Fibroblast of skin of right quadriceps (primary cell): ENCODE results near the gene HOXA11.

Experiments
- DNase-seq: peaks from one replicate; pipeline ENCODE4 v3.0.0-alpha.2; 2013

Gene HOXA11

DNA sequence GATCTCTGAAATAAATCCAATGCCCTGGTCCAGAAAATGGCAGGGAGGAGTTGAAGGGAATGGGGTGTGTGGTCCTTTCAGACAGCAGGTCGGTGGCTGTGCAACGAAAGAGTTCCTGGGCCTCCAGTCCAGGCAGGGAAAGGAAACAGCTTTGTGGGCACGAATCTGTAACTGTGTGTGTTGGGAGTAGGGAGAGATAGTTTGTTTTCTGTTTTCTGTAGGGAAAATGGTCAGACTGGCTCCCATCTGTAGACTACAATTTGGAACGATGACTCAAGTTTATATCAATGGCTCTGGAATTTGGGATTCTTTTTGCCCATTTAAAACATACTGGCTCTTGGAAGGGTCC is 17.1 kb downstream of the HOXA11 start:
- DNase-seq = peak; percentile 79

DNA sequence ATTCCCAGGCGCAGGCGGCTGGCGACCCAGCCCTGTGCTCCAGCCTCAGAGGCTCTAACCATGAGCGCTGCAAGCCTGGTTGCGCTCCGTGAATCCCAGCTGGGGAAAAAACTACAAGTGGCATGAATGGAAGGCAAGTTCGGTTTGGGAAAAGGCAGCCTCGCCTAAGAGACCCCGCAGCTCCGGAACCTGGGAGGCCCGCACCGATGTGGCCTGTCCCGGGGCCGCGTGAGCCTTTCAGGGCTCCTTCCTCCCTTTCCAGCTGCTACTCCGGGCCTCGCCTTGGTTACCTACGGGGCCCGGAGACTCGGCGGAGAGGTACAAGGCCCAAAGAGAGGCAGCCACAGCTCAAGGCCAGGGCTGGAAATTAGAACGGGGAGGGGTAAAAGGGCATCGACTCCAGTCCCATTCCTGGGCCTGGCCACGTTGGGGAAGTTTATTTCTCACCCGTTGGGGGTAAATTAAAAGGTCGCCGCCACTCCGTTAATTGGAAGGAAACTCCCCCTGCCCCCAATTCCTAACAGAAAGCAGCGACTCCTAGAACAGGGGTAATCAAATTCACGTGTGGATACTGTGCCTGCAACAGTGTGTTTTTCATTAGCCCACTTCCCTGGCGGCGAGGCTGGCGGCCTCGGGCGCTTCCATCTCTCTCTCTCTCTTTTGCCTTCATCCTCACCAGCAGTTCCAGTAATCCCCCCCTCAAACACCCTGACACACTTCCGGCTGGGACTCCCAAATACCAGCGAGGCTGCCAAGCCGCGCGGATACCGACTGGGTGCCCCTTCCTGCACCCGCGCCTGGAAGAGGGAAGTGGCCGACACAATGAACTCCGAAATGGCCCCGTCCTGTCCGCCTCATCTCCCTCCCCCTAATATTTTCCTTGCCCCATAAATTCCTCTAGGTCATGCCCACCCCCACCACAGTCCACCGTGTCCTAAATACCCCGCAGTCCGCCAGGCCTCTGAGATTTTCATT is 18.2 kb downstream of the HOXA11 start:
- DNase-seq = peak; percentile 89

DNA sequence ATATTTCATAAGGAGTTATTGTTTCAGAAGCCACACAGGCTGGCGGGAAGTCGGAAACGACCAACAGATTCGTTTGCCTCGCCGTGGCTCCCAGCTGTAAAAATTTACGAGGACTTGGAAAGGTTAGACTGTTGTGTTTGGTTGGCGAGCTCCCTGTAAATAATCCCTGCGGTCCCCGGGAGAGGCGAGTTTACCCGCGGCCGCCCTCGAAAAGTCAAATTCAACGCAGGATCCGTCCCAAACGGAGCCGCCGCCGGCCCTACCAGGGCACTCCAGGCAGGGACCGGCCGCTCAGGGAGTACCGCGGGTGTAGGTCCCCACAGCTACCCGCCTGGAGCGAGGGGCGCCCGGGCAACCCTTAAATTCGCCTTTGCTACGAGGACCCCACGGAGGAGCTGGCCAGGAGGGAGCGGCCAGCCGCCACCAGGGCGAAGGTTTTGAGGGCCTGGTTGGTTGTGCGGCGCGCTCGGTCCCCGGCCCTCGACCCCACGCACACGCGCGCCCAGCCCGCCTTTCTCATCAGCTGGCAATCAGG is 19.0 kb downstream of the HOXA11 start:
- DNase-seq = no peak

DNA sequence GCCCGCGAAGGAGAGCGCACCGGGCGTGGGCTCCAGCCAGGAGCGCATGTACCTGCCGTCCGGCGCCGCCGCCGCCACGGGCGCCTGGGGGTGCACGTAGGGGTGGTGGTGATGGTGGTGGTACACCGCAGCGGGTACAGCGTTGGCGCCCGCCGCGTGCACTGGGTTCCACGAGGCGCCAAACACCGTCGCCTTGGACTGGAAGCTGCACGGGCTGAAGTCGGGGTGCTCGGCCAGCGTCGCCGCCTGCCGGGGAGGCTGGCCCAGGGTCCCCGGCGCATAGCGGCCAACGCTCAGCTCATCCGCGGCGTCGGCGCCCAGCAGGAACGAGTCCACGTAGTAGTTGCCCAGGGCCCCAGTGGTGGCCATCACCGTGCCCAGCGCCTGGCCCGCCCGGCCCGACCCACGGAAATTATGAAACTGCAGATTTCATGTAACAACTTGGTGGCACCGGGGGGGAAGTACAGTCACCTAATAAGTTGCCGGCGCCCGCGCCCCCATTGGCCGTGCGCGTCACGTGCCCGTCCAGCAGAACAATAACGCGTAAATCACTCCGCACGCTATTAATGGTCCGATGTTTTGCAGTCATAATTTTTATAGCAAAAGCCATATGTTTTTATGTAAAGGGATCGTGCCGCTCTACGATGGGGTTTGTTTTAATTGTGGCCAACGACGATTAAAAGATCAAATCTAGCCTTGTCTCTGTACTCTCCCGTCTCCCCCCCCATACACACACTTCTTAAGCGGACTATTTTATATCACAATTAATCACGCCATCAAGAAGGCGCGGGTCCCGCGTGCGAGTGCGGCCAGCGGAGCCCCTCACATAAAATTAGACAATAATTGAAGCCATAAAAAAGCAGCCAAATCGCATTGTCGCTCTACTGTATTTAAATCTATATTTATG is 19.7 kb downstream of the HOXA11 start, which contains the start of gene HOXA9:
Gene HOXA9 (minus strand): TSS at position 449 of the 907 bp plus-strand sequence. CDS start 80 bp downstream, at position 369.
- DNase-seq = peak; percentile 98

DNA sequence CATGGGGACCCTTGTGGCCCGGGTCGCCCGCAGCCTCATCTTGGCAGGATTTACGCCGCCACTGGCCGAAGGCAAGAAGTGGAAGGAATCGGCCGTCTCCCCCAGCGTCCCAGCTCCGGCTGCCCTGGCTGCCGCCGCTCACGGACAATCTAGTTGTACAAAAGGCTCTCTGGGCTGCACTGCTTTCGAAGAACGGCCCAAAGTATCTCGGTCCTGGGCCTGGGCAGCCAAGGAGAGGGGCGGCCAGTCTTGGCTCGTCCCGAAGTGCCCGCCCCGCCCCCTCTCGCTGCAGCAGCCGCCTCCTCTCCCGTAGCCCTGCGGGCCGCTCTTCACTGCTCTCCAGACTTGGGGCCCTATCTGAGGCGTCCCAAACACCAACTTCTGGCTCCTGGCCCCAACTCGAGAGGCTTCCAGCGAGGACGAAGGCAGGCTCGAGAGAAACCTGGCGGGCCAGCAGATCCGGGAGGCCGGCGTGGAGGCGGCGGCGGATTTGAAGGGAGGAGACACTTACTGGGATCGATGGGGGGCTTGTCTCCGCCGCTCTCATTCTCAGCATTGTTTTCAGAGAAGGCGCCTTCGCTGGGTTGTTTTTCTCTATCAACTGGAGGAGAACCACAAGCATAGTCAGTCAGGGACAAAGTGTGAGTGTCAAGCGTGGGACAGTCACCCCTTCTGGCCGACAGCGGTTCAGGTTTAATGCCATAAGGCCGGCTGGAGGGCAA is 20.5 kb downstream of the HOXA11 start:
- DNase-seq = peak; percentile 47

DNA sequence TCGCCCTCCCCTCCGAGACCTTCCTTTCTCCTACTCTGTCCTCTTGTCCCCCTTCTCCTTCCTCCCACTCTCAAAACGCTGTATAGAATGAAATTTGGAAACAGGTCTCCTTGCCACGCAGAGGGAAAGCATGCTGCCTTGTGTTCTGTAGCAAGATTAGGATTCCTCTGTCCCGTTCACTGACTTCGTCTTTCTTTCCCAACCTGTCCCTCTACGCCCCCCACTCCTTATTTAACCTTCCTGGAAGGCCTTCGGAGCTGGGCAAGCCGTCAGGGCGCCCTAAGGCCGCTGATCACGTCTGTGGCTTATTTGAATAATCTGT is 21.0 kb downstream of the HOXA11 start:
- DNase-seq = no peak

DNA sequence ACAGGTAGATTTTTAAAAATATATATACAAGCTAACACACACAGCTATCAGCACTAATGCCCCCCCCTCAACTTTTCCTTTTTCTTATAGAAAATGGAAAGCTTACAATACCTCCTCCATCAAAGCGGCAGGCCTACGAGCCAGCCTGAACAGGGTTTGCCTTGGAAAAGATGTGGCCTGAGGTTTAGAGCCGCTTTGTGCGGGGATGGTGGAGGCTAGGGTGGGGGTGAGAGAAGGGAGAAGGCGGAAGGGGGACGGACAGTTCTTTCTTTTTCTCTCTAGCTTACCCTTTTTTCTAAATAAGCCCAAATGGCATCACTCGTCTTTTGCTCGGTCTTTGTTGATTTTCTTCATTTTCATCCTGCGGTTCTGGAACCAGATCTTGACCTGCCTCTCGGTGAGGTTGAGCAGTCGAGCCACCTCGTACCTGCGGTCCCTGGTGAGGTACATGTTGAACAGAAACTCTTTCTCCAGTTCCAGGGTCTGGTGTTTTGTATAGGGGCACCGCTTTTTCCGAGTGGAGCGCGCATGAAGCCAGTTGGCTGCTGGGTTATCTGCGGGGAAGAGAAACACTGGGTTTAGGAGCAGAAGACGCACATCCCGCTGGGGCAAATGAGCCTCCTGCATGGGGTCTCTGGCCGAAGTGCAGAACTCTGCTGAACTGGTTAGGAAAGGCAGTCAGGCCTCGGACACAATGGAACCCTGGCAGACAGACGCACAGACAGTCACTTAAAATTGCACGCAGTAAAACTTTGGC is 21.6 kb downstream of the HOXA11 start:
- no peak for DNase-seq

DNA sequence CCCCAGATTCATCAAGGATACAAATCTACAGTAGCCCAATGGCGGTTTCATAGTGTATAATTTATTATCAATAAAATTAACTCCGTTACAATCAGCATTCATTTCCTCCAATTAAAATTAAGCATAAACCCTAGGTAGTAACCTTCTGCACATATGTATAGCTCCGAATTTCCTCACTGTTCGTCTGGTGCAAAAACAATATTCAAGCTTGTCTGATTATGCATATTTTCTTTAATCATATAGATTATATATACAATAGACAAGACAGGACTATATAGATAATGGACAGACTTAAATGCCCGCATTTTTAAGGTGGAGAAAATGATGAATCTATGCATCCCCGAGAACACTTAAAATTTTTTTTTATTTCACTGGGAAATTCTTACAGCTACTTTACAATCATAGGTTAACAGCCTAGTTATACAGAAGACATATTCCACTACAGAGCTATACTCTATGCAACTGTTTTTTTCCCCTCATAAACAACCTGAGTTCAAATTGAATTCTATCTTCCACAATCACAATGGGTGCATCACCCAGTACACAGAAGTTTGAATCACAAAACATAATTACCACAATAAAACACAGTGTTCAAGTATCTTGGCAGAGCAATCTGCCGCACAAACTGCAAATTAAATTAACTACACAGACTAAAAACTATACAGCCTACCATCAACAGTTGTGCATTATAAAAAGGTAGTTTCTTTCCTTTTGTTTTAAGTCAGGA is 22.3 kb downstream of the HOXA11 start:
- DNase-seq = no peak

DNA sequence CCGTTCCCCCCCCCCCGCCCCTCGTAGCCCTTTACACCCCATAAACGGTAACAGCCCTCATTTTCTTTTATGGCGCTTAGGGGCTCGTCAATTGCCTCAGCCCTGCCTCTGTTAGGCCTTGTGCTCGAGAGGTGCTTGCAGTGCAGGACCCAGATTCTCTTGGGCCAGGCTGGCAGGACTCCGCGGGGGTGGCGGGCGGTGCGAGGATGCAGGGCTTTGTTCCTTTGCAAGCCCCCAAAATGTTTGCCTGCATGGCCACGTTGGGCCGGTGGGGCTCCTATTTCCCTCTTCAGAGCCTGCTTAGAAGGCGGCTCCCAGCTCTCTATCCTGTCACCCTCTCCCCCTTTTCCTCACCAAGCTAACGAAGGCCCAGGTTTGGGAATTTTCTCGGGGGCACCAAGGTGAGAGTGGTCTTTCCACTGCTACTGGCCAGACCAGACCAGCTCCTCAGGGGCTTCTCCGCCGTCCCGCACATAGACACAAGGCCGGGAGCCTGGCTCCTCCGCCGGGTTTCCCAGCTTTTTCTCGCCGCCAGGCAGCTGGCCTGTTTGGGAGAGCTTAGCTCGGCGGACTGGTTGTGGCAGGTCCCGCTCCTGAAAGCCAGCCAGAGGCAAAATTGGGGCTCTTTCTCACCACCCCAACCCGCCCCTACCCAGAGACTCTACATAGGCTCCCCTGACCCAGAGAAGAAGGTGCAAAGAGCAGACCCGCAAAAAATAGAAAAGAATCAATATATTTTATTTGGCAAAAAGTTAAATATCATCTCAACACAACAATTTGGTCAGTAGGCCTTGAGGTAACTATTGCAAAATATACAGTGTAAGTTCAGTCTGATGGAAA is 23.1 kb downstream of the HOXA11 start:
- peak; percentile 48 for DNase-seq

DNA sequence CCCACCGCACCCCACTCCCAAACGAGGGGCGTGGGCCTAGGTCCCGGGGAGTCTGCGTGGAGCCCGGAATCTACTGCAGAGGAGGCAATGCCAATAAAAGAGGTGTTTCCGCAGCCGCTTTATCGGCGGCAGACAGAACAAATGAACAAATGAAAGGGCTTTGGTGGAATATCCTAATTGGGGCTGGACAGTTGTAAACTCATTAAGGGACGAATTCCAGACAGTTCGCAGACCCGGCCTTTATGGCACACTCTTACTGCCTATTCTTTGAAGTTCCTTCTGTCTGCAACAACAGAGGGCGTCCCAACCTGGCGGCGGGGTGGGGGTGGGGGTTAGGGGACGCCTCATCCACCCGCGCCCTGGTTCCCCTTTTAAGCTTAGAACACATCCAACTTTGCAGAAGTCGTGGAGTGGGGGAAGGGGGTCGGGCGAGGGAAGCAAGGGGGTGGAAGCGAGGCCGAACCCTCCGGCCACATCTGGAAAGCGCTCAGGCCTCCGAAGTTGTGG is 23.8 kb downstream of the HOXA11 start:
- DNase-seq = peak; percentile 56

DNA sequence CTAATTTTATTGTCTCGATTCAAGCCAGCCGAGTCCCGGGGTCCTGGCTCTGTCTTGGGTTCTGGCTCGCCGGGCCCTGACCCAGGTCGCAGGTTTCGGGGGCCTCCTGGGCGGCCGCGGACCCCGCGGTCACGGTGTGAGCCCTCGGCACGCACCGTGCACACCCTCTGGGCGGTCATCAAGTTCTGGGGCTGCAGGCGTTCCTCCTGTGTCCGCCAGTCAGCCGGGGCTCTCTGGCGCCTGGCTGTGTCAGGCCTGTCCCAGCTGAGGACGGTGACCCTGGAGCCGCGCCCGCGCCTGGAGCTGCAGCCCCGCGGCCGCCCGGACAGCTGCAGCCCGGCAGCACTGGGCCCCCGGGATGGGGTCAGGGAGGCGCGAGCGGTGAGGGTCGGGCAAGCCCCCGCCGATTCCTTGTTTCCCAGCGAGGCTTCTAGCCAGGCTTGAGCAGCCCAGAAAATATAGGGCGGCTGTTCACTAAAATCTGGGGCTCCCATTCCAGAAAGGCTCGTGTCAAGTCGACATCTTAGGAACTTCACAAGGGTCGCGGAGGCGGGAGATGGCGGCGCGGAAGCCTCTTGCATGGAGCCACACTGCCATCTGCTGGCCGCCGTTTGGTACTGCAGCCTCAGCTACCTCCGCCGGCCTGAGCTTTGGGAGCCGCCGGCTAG is 24.4 kb downstream of the HOXA11 start:
- DNase-seq = peak; percentile 85

DNA sequence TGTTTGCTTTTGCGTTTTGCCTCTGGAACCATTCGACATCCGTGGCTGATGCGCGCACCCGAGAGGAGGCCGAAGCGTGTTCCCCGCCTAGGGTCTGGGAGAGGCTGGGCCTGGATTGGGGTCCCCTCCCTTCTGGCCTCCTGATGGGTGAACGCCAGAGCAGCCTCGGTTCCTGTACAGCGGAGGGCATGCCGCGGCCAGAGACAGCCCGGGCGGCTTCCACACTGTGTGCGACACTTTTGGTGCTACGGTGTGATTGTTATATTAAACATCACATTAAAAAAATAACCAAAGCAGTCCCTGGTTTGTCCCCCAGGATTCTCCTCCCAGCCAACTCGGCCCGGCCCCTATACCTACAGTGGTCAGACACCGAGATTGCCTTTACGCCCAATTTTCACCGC is 24.9 kb downstream of the HOXA11 start:
- no peak for DNase-seq

DNA sequence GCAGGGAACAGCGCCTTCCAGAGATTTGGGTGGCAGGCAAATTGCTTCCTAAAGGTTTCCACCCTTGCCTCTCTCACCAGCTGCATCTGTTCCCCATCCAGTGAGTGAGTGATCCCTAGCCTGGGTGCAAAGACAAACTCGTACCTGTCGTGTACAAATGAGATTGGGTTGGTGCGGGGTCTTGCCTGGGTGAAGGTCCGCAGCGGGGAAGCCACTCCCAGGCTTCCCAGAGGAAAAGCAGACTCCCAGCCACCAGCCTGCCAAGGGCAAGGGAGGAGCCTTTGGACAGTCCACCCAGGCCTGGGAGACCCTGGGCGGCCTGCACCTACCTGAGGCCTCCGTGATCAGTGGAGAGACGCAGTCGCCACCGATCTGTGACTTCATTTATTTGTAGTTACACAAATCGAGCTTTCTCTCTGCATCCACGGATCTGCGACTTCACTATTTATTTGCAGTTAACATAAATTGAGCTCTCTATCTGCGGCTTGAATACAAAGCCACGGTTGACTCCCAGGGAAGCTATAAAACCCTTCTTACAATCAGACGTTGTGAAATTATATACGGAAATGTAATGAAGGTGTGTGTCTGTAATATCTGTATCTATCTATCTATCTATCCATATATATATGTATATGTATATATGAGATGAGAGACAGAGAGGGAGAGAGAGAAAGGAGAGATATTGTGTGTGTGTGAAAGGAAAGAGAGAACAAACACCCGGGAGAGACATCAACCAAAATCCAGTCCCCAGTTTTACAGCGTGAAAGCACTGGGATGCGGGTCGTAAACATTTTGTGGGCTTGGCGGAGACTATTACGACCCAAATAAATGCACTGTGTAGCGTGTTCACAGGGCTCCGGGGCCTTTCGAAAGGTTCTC is 25.5 kb downstream of the HOXA11 start:
- no peak for DNase-seq

DNA sequence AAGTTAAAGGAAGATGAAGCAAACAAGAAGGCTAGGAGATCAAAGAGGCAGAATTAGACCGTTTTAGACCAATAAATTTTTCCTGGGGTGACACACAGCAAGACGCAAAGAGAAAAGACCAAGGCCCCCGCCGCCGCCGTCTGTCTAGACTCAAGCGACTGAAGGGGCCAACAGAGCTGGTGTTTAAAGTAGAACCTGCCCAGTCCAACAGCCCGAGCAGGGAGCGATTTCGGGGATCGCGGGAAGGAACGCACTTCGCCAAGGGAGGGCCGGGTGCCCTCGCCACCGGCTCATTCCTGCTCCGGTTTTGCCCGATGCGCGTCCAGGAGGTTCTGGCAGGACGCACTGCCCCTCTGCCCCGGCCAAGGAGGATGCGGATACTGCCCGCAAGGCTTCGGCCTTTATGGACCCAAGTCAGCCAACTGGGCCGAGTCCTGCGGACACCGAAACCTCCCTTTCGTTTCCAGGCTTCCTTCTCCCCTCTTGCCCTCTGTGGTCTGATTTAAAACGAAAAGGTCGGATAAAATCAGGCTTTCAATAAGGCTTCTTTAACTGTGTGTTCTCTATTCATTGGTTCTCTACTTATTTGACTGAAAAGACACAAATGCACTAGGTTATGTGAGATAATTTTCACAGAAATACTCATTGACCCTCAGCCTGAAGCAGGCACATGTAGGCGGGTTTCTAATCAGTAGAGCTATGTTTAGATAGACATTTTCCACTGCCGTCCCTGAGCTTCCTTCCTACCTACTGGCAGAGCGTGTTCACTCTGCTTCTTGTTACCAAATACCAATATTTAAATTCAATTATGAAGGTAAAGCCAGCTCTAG is 26.4 kb downstream of the HOXA11 start:
- DNase-seq = no peak

DNA sequence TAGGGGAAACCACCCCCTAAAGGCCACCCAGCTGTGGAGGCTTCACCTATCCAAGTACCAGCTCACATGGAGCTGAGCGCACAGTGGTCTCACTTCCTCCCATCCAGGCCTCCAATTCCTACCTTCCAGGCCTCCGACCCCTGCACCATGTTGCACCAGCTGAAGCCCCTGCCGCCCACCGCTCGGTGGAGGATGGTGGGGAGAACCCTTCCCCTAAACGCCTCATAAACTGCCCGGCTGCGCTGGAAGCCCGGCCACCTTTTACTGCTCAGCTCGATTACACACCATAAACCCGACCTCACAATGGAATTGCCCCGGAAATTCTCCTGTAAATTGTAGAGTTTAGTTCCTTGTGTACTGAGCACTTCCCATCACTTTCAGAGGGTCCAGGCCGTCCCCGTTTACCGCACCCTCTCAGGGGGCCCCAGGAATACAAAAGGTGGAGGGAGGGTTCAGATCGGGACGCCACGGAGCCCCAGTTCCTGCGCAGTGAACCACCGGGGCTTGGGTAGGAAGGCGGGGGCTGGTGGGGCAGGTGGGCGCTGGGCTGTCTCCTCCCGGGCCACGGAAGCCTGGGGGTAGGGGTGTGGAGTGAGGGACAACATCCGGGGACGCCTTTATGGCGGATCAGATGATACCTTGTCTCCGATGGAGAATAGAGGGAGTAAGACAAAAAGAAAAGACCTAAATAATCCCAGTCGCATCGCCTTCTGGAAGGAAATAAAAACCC is 27.2 kb downstream of the HOXA11 start:
- no peak for DNase-seq

DNA sequence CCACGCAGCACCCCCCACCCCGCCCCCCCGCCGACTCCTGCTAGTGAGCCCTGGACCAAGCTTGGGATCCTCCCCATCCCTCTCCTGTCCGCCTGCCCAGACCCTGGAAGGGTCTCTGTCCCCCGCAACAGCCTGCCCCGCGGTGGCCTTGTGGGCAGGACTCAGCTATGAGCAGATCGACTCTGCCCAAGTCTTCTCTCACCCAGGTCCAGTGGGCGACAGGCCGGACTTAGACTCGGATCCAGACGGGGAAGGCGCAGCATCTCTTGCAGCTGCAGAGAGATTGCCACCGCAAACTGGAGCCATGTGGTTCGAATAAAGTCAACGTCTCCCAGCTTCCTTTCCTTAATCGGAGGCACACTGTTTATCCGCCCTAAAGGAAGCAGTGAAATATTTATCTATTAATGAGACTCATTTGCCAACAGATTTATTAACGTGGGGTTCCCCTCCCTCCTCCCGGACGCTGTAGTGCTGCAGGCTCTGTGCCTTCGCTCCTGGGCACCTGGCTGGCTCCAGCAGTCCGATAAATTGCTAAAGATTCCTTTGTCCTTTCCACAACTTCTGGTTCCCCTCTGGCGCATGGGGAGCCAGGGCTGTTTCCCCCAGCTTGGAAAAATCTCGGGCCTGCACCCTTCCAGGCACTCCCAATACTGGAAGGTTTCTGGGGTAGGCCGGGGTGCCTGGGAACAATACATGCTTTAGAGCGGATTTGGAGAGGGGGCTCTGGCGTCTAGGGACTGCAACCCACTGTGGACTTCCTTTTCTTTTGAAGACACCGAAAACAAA is 27.9 kb downstream of the HOXA11 start:
- DNase-seq = peak; percentile 50
